ENCODE data around the gene SIK2. TPM values are rescaled to one million over a fixed set of nuclear protein-coding genes. Genes with fewer than 3 reads are reported as not detected.

Gene SIK2
- total and polyA plus RNA-seq, 4 donors: 7.2 to 31.8 (median 17.3) TPM

GRCh38 chr11:111617286-111617685 is 15.0 kb downstream of the SIK2 start:
- H3K9me3 ChIP-seq (ENCODE audit: control insufficient read depth in 4 of 4, insufficient read depth in 3 of 4, low read length in 3 of 4): no peaks in the 10 kb centered on the region
- no peak for TF ChIP-seq CTCF (IDR thresholded peaks at IDR 0.05; ENCODE audit: control extremely low read depth, extremely low read depth)
- no peak overlapping the region for H3K9ac ChIP-seq (ENCODE audit: insufficient read depth in 1 of 2, low read length in 2 of 2)
- peaks cover 0 to 3% (median 0%) of the 10 kb centered on the region in 5 donors for H3K4me1 ChIP-seq (ENCODE audit: control insufficient read depth in 5 of 5, insufficient read depth in 5 of 5, low read length in 5 of 5)
- DNase-seq (no peak), ATAC-seq (ENCODE audit: insufficient read depth, low FRiP score) (no peak)
- H3K4me3 ChIP-seq: no peak overlapping the region
- H3K27me3 ChIP-seq (ENCODE audit: control insufficient read depth in 3 of 3, insufficient read depth in 3 of 3, low read length in 2 of 3): no peaks in the 10 kb centered on the region
- no peak overlapping the region for H3K27ac ChIP-seq (ENCODE audit: low read depth in 1 of 2, low read length in 1 of 2)
- WGBS, 2 donors: 89 to 97% methylated on average over 4 of the region's 4 CpGs
- peaks cover 9 to 20% (median 16%) of the 10 kb centered on the region in 4 donors for H3K36me3 ChIP-seq (ENCODE audit: control insufficient read depth in 4 of 4, insufficient read depth in 4 of 4, low read length in 4 of 4)

- ATAC-seq (ENCODE audit: insufficient read depth, low FRiP score) (no peak), DNase-seq (no peak)
- Histone ChIP-seq H3K27ac (ENCODE audit: low read depth in 1 of 2, low read length in 1 of 2) (no peak overlapping the region), H3K4me3 (no peak overlapping the region), H3K9ac (ENCODE audit: insufficient read depth in 1 of 2, low read length in 2 of 2) (no peak overlapping the region), H3K9me3 (ENCODE audit: control insufficient read depth in 4 of 4, insufficient read depth in 3 of 4, low read length in 3 of 4) (peaks cover 0 to 4% (median under 1%) of the 10 kb centered on the region in 4 donors), H3K36me3 (ENCODE audit: control insufficient read depth in 4 of 4, insufficient read depth in 4 of 4, low read length in 4 of 4) (peaks cover 15 to 31% (median 22%) of the 10 kb centered on the region in 4 donors), H3K4me1 (ENCODE audit: control insufficient read depth in 5 of 5, insufficient read depth in 5 of 5, low read length in 5 of 5) (peaks cover 0 to 1% (median 0%) of the 10 kb centered on the region in 5 donors), H3K27me3 (ENCODE audit: control insufficient read depth in 3 of 3, insufficient read depth in 3 of 3, low read length in 2 of 3) (no peaks in the 10 kb centered on the region)
- no peak for TF ChIP-seq CTCF (IDR thresholded peaks at IDR 0.05; ENCODE audit: control extremely low read depth, extremely low read depth)
Measured at GRCh38 chr11:111620518-111620917, 18.3 kb downstream of the SIK2 start.

- DNase-seq (no peak), ATAC-seq (ENCODE audit: insufficient read depth, low FRiP score) (no peak)
- no peak overlapping the region for H3K4me3 ChIP-seq
- no peak for TF ChIP-seq CTCF (IDR thresholded peaks at IDR 0.05; ENCODE audit: control extremely low read depth, extremely low read depth)
- peaks cover 9 to 27% (median 16%) of the 10 kb centered on the region in 4 donors for H3K36me3 ChIP-seq (ENCODE audit: control insufficient read depth in 4 of 4, insufficient read depth in 4 of 4, low read length in 4 of 4)
- H3K27me3 ChIP-seq (ENCODE audit: control insufficient read depth in 3 of 3, insufficient read depth in 3 of 3, low read length in 2 of 3): no peaks in the 10 kb centered on the region
- H3K9me3 ChIP-seq (ENCODE audit: control insufficient read depth in 4 of 4, insufficient read depth in 3 of 4, low read length in 3 of 4): peaks cover 0 to 4% (median under 1%) of the 10 kb centered on the region in 4 donors
- no peak overlapping the region for H3K9ac ChIP-seq (ENCODE audit: insufficient read depth in 1 of 2, low read length in 2 of 2)
- 95 to 96% methylated on average over 4 of the region's 4 CpGs for WGBS, 2 donors
- no peak overlapping the region for H3K27ac ChIP-seq (ENCODE audit: low read depth in 1 of 2, low read length in 1 of 2)
- peaks cover 0 to 2% (median 0%) of the 10 kb centered on the region in 5 donors for H3K4me1 ChIP-seq (ENCODE audit: control insufficient read depth in 5 of 5, insufficient read depth in 5 of 5, low read length in 5 of 5)
Measured at GRCh38 chr11:111623527-111624030, 21.3 kb downstream of the SIK2 start.

GRCh38 chr11:111624608-111625007 is 22.4 kb downstream of the SIK2 start:
- peak; percentile 47 for ATAC-seq (ENCODE audit: insufficient read depth, low FRiP score)
- TF ChIP-seq CTCF (IDR thresholded peaks at IDR 0.05; ENCODE audit: control extremely low read depth, extremely low read depth): no peak
- peaks cover 0 to 4% (median under 1%) of the 10 kb centered on the region in 4 donors for H3K9me3 ChIP-seq (ENCODE audit: control insufficient read depth in 4 of 4, insufficient read depth in 3 of 4, low read length in 3 of 4)
- H3K36me3 ChIP-seq (ENCODE audit: control insufficient read depth in 4 of 4, insufficient read depth in 4 of 4, low read length in 4 of 4): peaks cover 7 to 28% (median 17%) of the 10 kb centered on the region in 4 donors
- 61 to 75% methylated on average over 2 of the region's 2 CpGs for WGBS, 2 donors
- no peak overlapping the region for H3K9ac ChIP-seq (ENCODE audit: insufficient read depth in 1 of 2, low read length in 2 of 2)
- no peaks in the 10 kb centered on the region for H3K27me3 ChIP-seq (ENCODE audit: control insufficient read depth in 3 of 3, insufficient read depth in 3 of 3, low read length in 2 of 3)
- peaks cover 0 to 2% (median 0%) of the 10 kb centered on the region in 5 donors for H3K4me1 ChIP-seq (ENCODE audit: control insufficient read depth in 5 of 5, insufficient read depth in 5 of 5, low read length in 5 of 5)
- DNase-seq: peak in 1 of 3 donors; percentile 26
- H3K27ac ChIP-seq (ENCODE audit: low read depth in 1 of 2, low read length in 1 of 2): no peak overlapping the region
- no peak overlapping the region for H3K4me3 ChIP-seq
